ENCODE measurements around the gene IDNK. TPM values are rescaled to one million over a fixed set of nuclear protein-coding genes. Genes with fewer than 3 reads are reported as not detected.

IDNK gene
- total RNA-seq, 1 experiment from 2014 or later, result 0.50 TPM

DNA sequence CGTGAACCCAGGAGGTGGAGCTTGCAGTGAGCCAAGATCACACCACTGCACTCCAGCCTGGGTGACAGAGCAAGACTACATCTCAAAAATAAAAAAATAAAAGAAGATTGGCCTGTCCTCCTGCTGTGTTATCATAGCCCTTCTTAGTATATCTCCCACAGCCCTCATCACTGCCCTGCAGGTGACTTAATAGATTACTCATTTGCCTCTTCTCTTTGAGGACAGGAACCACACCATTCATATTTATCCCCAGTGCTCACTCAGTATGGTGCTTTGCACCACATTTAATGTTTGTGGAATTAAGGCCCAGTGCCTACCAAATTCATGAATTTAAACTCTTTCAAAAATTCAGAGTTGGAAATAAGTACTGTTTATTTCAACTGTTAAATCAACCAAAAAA, 10.3 kb downstream of the IDNK start:
- Mint-ChIP-seq H3K36me3 (no peaks in the 10 kb centered on the region), H3K4me3 (no peak overlapping the region), H3K27ac (no peak overlapping the region), H3K27me3 (ENCODE audit: low read depth) (no peaks in the 10 kb centered on the region), H3K4me1 (peaks cover 38% of the 10 kb centered on the region), H3K9me3 (no peaks in the 10 kb centered on the region)
- no peak for TF ChIP-seq SOX15 (CRISPR knock-in tag; IDR thresholded peaks at IDR 0.05)
- TF ChIP-seq, protein P1, sequence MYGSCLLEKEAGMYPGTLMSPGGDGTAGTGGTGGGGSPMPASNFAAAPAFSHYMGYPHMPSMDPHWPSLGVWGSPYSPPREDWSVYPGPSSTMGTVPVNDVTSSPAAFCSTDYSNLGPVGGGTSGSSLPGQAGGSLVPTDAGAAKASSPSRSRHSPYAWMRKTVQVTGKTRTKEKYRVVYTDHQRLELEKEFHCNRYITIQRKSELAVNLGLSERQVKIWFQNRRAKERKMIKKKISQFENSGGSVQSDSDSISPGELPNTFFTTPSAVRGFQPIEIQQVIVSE (CRISPR knock-in tag; IDR thresholded peaks at IDR 0.05; ENCODE audit: borderline replicate concordance), result no peak
- TF ChIP-seq GRHL2 (CRISPR knock-in tag; IDR thresholded peaks at IDR 0.05; ENCODE audit: insufficient replicate concordance, severe bottlenecking), result no peak
- ATAC-seq, result no peak
- POLR2A ChIA-PET, result interaction anchor here (0.7 kb wide), 1 partner anchor 74 kb away, joined by 3 read pairs; the partner anchor contains the start of gene UBQLN1
- DNase-seq (ENCODE audit: low spot score), result no peak
- CTCF ChIA-PET, result no interaction called here

DNA sequence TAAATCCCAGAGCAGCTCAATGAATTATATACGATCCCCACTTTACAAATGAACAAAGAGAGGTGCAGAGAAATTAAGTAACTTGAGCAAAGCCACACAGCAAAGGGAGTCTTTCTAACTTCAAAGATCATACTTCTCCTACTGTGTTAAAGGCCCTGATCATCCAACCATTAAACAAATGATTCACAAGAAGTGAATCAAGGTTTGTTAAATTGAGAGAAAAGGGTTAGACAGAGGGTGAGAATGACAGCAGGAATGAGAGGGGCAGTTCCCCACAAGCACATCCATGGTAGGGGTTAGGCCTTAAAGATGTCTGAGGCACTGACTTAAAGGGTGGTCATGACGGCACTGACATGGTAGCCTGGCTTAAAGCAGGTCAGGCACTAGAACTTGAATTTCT, 10.7 kb downstream of the IDNK start:
- Mint-ChIP-seq H3K36me3 (no peaks in the 10 kb centered on the region), H3K27me3 (ENCODE audit: low read depth) (no peaks in the 10 kb centered on the region), H3K4me1 (peaks cover 37% of the 10 kb centered on the region), H3K9me3 (no peaks in the 10 kb centered on the region), H3K4me3 (no peak overlapping the region), H3K27ac (no peak overlapping the region)
- CTCF ChIA-PET, result no interaction called here
- ATAC-seq, result no peak
- no peak for TF ChIP-seq ZBTB21 (CRISPR knock-in tag; IDR thresholded peaks at IDR 0.05; ENCODE audit: borderline replicate concordance)
- no peak for TF ChIP-seq NR2C2 (CRISPR knock-in tag; IDR thresholded peaks at IDR 0.05)
- TF ChIP-seq, protein P2, sequence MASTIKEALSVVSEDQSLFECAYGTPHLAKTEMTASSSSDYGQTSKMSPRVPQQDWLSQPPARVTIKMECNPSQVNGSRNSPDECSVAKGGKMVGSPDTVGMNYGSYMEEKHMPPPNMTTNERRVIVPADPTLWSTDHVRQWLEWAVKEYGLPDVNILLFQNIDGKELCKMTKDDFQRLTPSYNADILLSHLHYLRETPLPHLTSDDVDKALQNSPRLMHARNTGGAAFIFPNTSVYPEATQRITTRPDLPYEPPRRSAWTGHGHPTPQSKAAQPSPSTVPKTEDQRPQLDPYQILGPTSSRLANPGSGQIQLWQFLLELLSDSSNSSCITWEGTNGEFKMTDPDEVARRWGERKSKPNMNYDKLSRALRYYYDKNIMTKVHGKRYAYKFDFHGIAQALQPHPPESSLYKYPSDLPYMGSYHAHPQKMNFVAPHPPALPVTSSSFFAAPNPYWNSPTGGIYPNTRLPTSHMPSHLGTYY (CRISPR knock-in tag; IDR thresholded peaks at IDR 0.05), result no peak
- TF ChIP-seq NFE2L1 (CRISPR knock-in tag; IDR thresholded peaks at IDR 0.05), result no peak
- no peak for TF ChIP-seq FOXJ3 (CRISPR knock-in tag; IDR thresholded peaks at IDR 0.05; ENCODE audit: borderline replicate concordance)
- no peak for TF ChIP-seq MYBL2 (CRISPR knock-in tag; IDR thresholded peaks at IDR 0.05)
- no peak for TF ChIP-seq RORB (CRISPR knock-in tag; IDR thresholded peaks at IDR 0.05)
- no peak for DNase-seq (ENCODE audit: low spot score)
- POLR2A ChIA-PET, result interaction anchor here (0.7 kb wide), 1 partner anchor 74 kb away, joined by 3 read pairs; the partner anchor contains the start of gene UBQLN1

DNA sequence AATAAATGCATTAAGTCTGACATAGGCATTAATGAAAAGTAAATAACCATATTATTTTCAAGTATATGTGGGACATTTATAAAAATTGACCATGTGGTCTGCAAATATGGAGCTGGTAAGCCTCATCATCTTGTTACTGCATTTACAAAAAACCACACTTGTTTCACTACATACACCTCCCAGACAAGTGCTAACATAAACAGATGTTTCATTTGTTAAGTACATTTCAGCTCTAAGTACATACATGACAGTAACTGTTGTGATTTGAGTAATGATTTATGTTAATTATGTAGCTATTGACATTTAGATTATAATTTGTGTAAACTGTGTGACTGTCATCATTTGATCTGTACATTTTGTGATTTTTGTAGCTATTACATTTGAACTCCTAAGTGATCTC, 13.9 kb downstream of the IDNK start:
- Mint-ChIP-seq H3K4me3 (no peak overlapping the region), H3K27me3 (ENCODE audit: low read depth) (no peaks in the 10 kb centered on the region), H3K27ac (no peak overlapping the region), H3K36me3 (no peaks in the 10 kb centered on the region), H3K9me3 (no peaks in the 10 kb centered on the region), H3K4me1 (peaks cover 18% of the 10 kb centered on the region)
- TF ChIP-seq ZNF317 (CRISPR knock-in tag; IDR thresholded peaks at IDR 0.05; ENCODE audit: borderline replicate concordance, low read depth) (no peak), GRHL2 (CRISPR knock-in tag; IDR thresholded peaks at IDR 0.05; ENCODE audit: insufficient replicate concordance, severe bottlenecking) (no peak), ZNF396 (CRISPR knock-in tag; IDR thresholded peaks at IDR 0.05; ENCODE audit: borderline replicate concordance) (no peak), FOXK1 (CRISPR knock-in tag; IDR thresholded peaks at IDR 0.05) (no peak), ZNF416 (CRISPR knock-in tag; IDR thresholded peaks at IDR 0.05) (no peak), PRRX2 (CRISPR knock-in tag; IDR thresholded peaks at IDR 0.05) (no peak), ZNF671 (CRISPR knock-in tag; IDR thresholded peaks at IDR 0.05) (no peak), RORB (CRISPR knock-in tag; IDR thresholded peaks at IDR 0.05) (no peak), NR1H2 (CRISPR knock-in tag; IDR thresholded peaks at IDR 0.05) (no peak)
- TF ChIP-seq, protein P1 (CRISPR knock-in tag; IDR thresholded peaks at IDR 0.05; ENCODE audit: borderline replicate concordance), result no peak
- TF ChIP-seq, protein P3, sequence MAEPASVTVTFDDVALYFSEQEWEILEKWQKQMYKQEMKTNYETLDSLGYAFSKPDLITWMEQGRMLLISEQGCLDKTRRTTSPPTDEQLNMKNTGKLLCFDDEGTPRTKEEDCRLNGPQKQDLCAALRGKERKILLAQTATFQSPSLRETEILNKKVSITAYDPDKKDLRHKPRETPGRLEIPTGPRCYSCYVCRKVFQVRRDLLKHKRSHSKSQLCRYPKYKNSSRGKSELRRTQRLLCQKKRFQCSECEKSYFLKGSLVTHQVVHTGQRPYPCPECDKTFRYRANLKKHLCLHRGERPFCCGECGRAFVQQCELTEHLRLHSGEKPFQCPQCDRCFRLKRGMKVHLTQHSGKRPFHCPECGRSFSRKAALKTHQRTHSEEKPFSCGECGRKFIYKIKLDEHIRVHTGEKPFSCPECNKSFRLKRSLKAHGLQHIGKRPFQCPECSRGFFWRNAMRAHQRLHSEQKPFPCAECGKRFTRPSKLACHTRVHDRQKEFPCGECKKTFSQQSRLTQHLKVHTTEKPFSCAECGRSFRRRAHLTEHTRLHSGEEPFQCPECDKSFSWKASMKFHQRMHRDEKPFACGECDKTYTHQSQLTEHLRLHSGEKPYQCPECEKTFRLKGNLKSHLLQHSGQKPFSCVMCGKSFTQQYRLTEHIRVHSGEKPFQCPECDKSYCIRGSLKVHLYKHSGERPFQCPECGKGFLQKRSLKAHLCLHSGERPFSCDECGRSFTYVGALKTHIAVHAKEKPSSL (CRISPR knock-in tag; conservative IDR thresholded peaks at IDR 0.05), result no peak
- TF ChIP-seq, protein P4, sequence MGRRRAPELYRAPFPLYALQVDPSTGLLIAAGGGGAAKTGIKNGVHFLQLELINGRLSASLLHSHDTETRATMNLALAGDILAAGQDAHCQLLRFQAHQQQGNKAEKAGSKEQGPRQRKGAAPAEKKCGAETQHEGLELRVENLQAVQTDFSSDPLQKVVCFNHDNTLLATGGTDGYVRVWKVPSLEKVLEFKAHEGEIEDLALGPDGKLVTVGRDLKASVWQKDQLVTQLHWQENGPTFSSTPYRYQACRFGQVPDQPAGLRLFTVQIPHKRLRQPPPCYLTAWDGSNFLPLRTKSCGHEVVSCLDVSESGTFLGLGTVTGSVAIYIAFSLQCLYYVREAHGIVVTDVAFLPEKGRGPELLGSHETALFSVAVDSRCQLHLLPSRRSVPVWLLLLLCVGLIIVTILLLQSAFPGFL (CRISPR knock-in tag; IDR thresholded peaks at IDR 0.05; ENCODE audit: borderline replicate concordance), result no peak
- TF ChIP-seq, protein P5, sequence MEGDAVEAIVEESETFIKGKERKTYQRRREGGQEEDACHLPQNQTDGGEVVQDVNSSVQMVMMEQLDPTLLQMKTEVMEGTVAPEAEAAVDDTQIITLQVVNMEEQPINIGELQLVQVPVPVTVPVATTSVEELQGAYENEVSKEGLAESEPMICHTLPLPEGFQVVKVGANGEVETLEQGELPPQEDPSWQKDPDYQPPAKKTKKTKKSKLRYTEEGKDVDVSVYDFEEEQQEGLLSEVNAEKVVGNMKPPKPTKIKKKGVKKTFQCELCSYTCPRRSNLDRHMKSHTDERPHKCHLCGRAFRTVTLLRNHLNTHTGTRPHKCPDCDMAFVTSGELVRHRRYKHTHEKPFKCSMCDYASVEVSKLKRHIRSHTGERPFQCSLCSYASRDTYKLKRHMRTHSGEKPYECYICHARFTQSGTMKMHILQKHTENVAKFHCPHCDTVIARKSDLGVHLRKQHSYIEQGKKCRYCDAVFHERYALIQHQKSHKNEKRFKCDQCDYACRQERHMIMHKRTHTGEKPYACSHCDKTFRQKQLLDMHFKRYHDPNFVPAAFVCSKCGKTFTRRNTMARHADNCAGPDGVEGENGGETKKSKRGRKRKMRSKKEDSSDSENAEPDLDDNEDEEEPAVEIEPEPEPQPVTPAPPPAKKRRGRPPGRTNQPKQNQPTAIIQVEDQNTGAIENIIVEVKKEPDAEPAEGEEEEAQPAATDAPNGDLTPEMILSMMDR (IDR thresholded peaks at IDR 0.05), result no peak
- TF ChIP-seq, protein P6, sequence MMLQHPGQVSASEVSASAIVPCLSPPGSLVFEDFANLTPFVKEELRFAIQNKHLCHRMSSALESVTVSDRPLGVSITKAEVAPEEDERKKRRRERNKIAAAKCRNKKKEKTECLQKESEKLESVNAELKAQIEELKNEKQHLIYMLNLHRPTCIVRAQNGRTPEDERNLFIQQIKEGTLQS (CRISPR knock-in tag; conservative IDR thresholded peaks at IDR 0.05), result no peak
- POLR2A ChIA-PET, result interaction anchor here (0.6 kb wide), 1 partner anchor 280 kb away, joined by 6 read pairs; no protein-coding TSS in a partner anchor
- ATAC-seq (no peak), DNase-seq (ENCODE audit: low spot score) (no peak)
- CTCF ChIA-PET, result interaction anchor here (1.8 to 2.1 kb wide), 2 partner anchors 12 to 16 kb away, joined by 8 to 13 read pairs; no protein-coding TSS in a partner anchor

Measured in WTC11 (cell line).